ENCODE data around the gene GYS1.
A peak's percentile ranks its signal among the peaks of the same experiment; 100 is the strongest.
"Not testable (repeated sequence)": the region's sequence is repeated elsewhere in the genome, so short reads cannot be mapped to it uniquely, and the experiment has no call there.

GYS1 gene

GRCh38 chr19:48993175-48994034, at the start of gene GYS1, which contains the start of gene RUVBL2:
Gene GYS1, minus strand, starts transcription at chr19:48993309. Its CDS starts 197 bp downstream, at chr19:48993112.
Gene RUVBL2, plus strand, starts transcription at chr19:48993887. Its CDS starts 25 bp downstream, at chr19:48993912.
- peak; percentile 98 for DNase-seq (ENCODE audit: low read depth)

- not testable (repeated sequence) for DNase-seq (ENCODE audit: low read depth)
Observed at GRCh38 chr19:49042666-49043065, 49.6 kb upstream of the GYS1 start.

- no peak for DNase-seq (ENCODE audit: low read depth)
Observed at GRCh38 chr19:49042177-49042576, 49.1 kb upstream of the GYS1 start.

- not testable (repeated sequence) for DNase-seq (ENCODE audit: low read depth)
Observed at GRCh38 chr19:49039736-49040135, 46.6 kb upstream of the GYS1 start.

GRCh38 chr19:49038557-49039276, 45.6 kb upstream of the GYS1 start:
- not testable (repeated sequence) for DNase-seq (ENCODE audit: low read depth)

GRCh38 chr19:49038111-49038510, 45.0 kb upstream of the GYS1 start:
- not testable (repeated sequence) for DNase-seq (ENCODE audit: low read depth)

GRCh38 chr19:49036815-49037214, 43.7 kb upstream of the GYS1 start, which contains the start of gene CGB1:
Gene CGB1, minus strand, starts transcription at chr19:49036895. Its CDS starts 184 bp downstream, at chr19:49036711.
- not testable (repeated sequence) for DNase-seq (ENCODE audit: low read depth)

GRCh38 chr19:49031642-49032301, 38.7 kb upstream of the GYS1 start, which contains the start of gene CGB2:
Gene CGB2, plus strand, starts transcription at chr19:49031890. Its CDS starts 206 bp downstream, at chr19:49032096.
- DNase-seq (ENCODE audit: low read depth), result not testable (repeated sequence)

GRCh38 chr19:49030323-49030722, 37.2 kb upstream of the GYS1 start:
- not testable (repeated sequence) for DNase-seq (ENCODE audit: low read depth)

GRCh38 chr19:49029749-49030148, 36.6 kb upstream of the GYS1 start:
- not testable (repeated sequence) for DNase-seq (ENCODE audit: low read depth)

- DNase-seq (ENCODE audit: low read depth), result not testable (repeated sequence)
Observed at GRCh38 chr19:49028686-49029085, 35.6 kb upstream of the GYS1 start.

GRCh38 chr19:49025599-49025998, 32.5 kb upstream of the GYS1 start:
- not testable (repeated sequence) for DNase-seq (ENCODE audit: low read depth)

GRCh38 chr19:49025088-49025487, 32.0 kb upstream of the GYS1 start:
- DNase-seq (ENCODE audit: low read depth), result not testable (repeated sequence)

GRCh38 chr19:49024233-49024632, 31.1 kb upstream of the GYS1 start, which contains the start of gene CGB3:
Gene CGB3, minus strand, starts transcription at chr19:49024333. Its CDS starts 362 bp downstream, at chr19:49023971.
- DNase-seq (ENCODE audit: low read depth), result not testable (repeated sequence)

GRCh38 chr19:49022116-49022515, 29.0 kb upstream of the GYS1 start:
- DNase-seq (ENCODE audit: low read depth), result no peak

GRCh38 chr19:49020931-49021895, 28.1 kb upstream of the GYS1 start:
- no peak for DNase-seq (ENCODE audit: low read depth)

GRCh38 chr19:49020342-49020741, 27.2 kb upstream of the GYS1 start:
- DNase-seq (ENCODE audit: low read depth), result no peak

GRCh38 chr19:49019242-49019932, 26.3 kb upstream of the GYS1 start:
- peak; percentile 40 for DNase-seq (ENCODE audit: low read depth)

- not testable (repeated sequence) for DNase-seq (ENCODE audit: low read depth)
Observed at GRCh38 chr19:49018388-49019241, 25.5 kb upstream of the GYS1 start.

Measured in stimulated activated CD8-positive, alpha-beta memory T cell treated with anti-CD3 and anti-CD28 coated beads, Interleukin-12 subunit alpha, Interleukin-12 subunit beta, amount 100 ng/mL, for 1 hour (primary cell).